Psoas muscle (tissue), 8 donors: ENCODE measurements around the gene EXOC2. TPM values are rescaled to one million over a fixed set of nuclear protein-coding genes. Genes with fewer than 3 reads are reported as not detected.

Source experiments
- ATAC-seq, 4 donors: fragments of 200-7000 bp; cut with Tn5 transposase; one replicate each; pipeline ENCODE4 v1.9.1; 2020; ENCODE audit warnings: moderate library complexity in 3 of 4, mild to moderate bottlenecking in 2 of 4
- DNase-seq, 2 donors: peaks; one replicate each; pipeline ENCODE4 v3.0.0-alpha.2; 2020
- H3K27ac ChIP-seq: fragments of 200-600 bp; one replicate; pipeline ENCODE4 v1.8.0; 2022
- H3K27me3 ChIP-seq, 3 donors: fragments of 200-600 bp in 1 of 3; one replicate each; pipeline versions ENCODE4 v1.6.1 to v1.8.0; 2013 to 2022; ENCODE audit warnings: low read length in 2 of 3, mild to moderate bottlenecking in 2 of 3, moderate library complexity in 1 of 3; ENCODE audit not compliant: insufficient read depth in 3 of 3
- H3K36me3 ChIP-seq, 2 donors: fragments of 200-600 bp in 1 of 2; one replicate each; pipeline versions ENCODE4 v1.6.1 to v1.8.0; 2013 to 2022; ENCODE audit warnings: low read depth in 1 of 2, mild to moderate bottlenecking in 1 of 2, moderate library complexity in 1 of 2; ENCODE audit not compliant: insufficient read depth in 1 of 2
- H3K4me1 ChIP-seq: fragments of 200-600 bp; one replicate; pipeline ENCODE4 v1.8.0; 2022
- H3K4me3 ChIP-seq: fragments of 200-600 bp; one replicate; pipeline ENCODE4 v1.8.0; 2022; ENCODE audit warnings: mild to moderate bottlenecking
- H3K9me3 ChIP-seq: fragments of 200-600 bp; one replicate; pipeline ENCODE4 v1.8.0; 2022
- WGBS, 3 donors: extraction: QIAGEN DNeasy Blood & Tissue Kit; methylation state at CpG; one replicate each; pipeline versions ENCODE4 v1.1.6 to v1.1.7; 2013; 5-methylcytosine and 5-hydroxymethylcytosine counted together
- intact Hi-C, 2 donors: fragments of 100-400 bp; cut with DNase I; formaldehyde crosslinking; loops; one replicate each; pipeline versions ENCODE4 v1.11.0 to v1.14.2; 2022
- polyA plus RNA-seq, 3 donors: library from polyadenylated mRNA; stranded (reverse); fragments of 200-250 nt; gene quantifications; one replicate each; pipeline ENCODE4 v1.2.3, GENCODE V29; 2013
- total RNA-seq, 4 donors: library from RNA; stranded (reverse); fragmentation: NEBNext Ultra II Directional in 2 of 4; extraction: Animal tissue kit (Norgen Biotek cat#: 25700) in 2 of 4; gene quantifications; one replicate each; pipeline versions ENCODE4 v1.2.1 to v1.2.4, GENCODE V29; 2021 to 2023
- TF ChIP-seq, protein P1 (sequence below): fragments of 200-600 bp; IDR thresholded peaks from one replicate; pipeline ENCODE4 v1.8.0; 2022; ENCODE audit warnings: antibody characterized with exemption
- donor health status: healthy with polysubstance abuse.
- donor health status: DM: no; HTN: no; CAD: no; lungs with moderate emphysema.
- donor health status: Bipolar disorder and iron deficiency.
- donor health status: healthy.
- donor health status: DM: yes; HTN: yes; CAD: no.
- donor health status: DM: no; HTN: no; CAD: no.
- donor health status: DM: no; HTN: no; CAD: no.
- donor health status: DM: yes; HTN: yes; CAD: no.

The EXOC2 gene
- total and polyA plus RNA-seq, 7 donors = 5.7 to 15.9 (median 8.0) TPM

DNA sequence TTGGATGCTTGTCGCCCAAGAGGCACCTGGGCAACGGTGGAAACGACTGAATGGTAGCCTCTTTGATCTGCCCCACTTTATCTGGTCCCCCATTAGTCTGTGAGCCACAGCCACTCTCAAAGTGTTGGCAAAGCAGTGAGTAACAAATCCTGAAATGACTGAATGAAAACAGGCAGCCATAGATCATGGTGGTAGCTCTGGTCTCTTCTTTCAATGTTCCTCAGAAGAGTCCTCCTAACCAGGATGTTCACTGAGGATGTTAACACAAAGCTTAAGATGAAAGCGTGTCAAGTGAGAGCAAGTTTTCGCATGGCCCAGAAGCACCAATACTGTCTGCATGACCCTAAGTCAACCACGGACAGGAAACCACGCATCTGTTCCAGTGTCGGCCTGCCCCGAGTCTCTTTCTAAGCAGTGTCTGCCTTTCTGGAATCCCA, 194.1 kb downstream of the EXOC2 start:
- H3K27me3 ChIP-seq = no peaks in the 10 kb centered on the region
- no peaks in the 10 kb centered on the region for H3K4me1 ChIP-seq
- ATAC-seq (no peak), DNase-seq (no peak)
- no peaks in the 10 kb centered on the region for H3K9me3 ChIP-seq
- no peak overlapping the region for H3K4me3 ChIP-seq
- TF ChIP-seq, protein P1, sequence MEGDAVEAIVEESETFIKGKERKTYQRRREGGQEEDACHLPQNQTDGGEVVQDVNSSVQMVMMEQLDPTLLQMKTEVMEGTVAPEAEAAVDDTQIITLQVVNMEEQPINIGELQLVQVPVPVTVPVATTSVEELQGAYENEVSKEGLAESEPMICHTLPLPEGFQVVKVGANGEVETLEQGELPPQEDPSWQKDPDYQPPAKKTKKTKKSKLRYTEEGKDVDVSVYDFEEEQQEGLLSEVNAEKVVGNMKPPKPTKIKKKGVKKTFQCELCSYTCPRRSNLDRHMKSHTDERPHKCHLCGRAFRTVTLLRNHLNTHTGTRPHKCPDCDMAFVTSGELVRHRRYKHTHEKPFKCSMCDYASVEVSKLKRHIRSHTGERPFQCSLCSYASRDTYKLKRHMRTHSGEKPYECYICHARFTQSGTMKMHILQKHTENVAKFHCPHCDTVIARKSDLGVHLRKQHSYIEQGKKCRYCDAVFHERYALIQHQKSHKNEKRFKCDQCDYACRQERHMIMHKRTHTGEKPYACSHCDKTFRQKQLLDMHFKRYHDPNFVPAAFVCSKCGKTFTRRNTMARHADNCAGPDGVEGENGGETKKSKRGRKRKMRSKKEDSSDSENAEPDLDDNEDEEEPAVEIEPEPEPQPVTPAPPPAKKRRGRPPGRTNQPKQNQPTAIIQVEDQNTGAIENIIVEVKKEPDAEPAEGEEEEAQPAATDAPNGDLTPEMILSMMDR = no peak
- H3K36me3 ChIP-seq = peaks cover 0 to 27% of the 10 kb centered on the region in 2 donors
- intact Hi-C loops = no loop called here
- WGBS, 3 donors = 90 to 94% (median 92%) methylated on average over 9 of the region's 9 CpGs
- no peak overlapping the region for H3K27ac ChIP-seq

DNA sequence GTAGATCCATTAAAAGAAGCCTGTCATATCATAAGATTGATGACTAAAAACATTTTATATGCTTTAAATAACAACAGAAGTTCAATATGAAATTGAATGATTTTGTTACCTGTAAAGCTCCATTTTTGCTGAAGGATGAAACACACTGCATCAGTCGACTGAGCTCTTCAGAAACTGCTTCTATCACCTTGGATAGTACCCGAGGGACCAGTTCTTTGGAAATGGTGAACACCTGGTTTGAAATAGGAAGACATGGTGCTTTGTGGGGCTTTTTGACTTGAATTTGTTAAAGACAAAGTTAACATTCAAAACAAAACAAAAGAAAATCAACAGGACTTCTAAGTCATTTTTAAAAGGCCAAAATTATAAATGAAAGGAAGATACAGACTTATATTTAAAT, 195.7 kb downstream of the EXOC2 start:
- DNase-seq (no peak), ATAC-seq (no peak)
- Histone ChIP-seq H3K4me1 (no peaks in the 10 kb centered on the region), H3K9me3 (no peaks in the 10 kb centered on the region), H3K27ac (no peak overlapping the region), H3K4me3 (no peak overlapping the region), H3K27me3 (no peaks in the 10 kb centered on the region), H3K36me3 (peaks cover 0 to 27% of the 10 kb centered on the region in 2 donors)
- intact Hi-C loops = no loop called here
- whole genome bisulfite sequencing, 3 donors = 90 to 93% (median 91%) methylated on average over 2 of the region's 2 CpGs
- TF ChIP-seq, protein P1 = no peak

DNA sequence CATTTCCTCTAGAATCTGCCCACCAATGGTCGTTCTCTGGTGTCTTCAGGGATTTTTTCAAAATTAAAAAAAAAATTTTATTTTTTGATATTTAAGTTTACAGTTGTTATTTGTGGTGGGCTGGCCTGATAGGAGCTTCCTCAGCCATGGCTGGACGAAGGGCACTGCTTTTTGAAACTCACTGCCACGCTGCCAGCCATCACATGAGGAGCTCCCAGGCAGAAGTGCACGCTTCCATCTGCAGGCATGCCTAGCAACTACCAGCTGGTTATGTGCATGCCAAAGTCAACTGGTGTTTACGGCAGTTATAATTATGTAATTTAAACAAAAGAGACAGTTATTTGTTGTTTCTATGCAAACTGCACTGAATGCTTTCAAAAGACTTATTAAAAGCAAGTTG, 196.3 kb downstream of the EXOC2 start:
- 87 to 94% (median 91%) methylated on average over 5 of the region's 5 CpGs for WGBS, 3 donors

DNA sequence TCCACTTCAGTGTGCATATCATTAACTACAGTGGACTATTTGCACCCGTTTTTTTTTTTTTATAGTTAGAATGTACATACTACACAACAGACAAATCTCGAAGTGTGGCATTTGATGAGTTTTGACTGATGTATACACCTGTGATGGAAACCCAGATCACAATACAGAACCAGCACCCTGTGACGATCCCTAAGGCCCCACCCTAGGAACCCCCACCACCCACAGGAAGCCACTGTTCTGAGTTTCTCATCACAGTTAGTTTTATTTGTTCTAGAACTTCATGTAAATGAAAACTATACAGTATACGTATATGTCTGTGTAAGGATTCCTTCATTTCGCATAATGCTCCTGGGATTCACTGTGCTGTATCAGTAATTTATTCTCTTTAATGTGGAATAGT, 198.5 kb downstream of the EXOC2 start:
- intact Hi-C loops = no loop called here
- Histone ChIP-seq H3K27me3 (no peaks in the 10 kb centered on the region), H3K27ac (no peak overlapping the region), H3K4me1 (no peaks in the 10 kb centered on the region), H3K4me3 (no peak overlapping the region), H3K9me3 (no peaks in the 10 kb centered on the region), H3K36me3 (peaks cover 0 to 48% of the 10 kb centered on the region in 2 donors)
- 94 to 96% (median 94%) methylated on average over 5 of the region's 5 CpGs for WGBS, 3 donors
- DNase-seq (no peak), ATAC-seq (no peak)
- TF ChIP-seq, protein P1 = no peak

More for the DNA sequence above, 196.3 kb downstream of the EXOC2 start:
- Histone ChIP-seq H3K4me3 (no peak overlapping the region), H3K4me1 (no peaks in the 10 kb centered on the region), H3K9me3 (no peaks in the 10 kb centered on the region), H3K27me3 (no peaks in the 10 kb centered on the region), H3K27ac (no peak overlapping the region), H3K36me3 (peaks cover 0 to 27% of the 10 kb centered on the region in 2 donors)
- TF ChIP-seq, protein P1 = no peak
- intact Hi-C loops = no loop called here
- DNase-seq = no peak
- no peak for ATAC-seq

DNA sequence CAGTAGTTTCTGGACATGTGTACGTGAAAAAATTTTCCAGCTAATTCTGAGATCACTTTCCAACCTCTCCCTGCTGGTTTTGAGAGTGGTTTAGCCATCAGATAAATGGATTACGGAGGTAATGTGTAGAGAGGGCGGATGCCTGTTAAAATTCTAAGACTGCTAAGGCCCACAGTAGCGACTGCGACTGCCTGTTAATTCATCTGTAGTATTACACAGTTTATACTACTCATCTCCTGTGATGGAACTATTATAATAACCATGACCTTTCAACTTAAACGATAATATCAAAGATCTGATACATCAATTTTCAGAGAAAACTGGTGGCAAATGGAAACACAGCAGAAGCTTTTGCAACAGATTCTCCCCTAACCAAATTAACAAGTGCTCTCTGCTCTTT, 199.1 kb downstream of the EXOC2 start:
- H3K27me3 ChIP-seq = no peaks in the 10 kb centered on the region
- H3K4me1 ChIP-seq = no peaks in the 10 kb centered on the region
- no peak overlapping the region for H3K4me3 ChIP-seq
- no peak for DNase-seq
- no peak overlapping the region for H3K27ac ChIP-seq
- intact Hi-C loops = no loop called here
- ATAC-seq = no peak
- H3K36me3 ChIP-seq = peaks cover 0 to 52% of the 10 kb centered on the region in 2 donors
- H3K9me3 ChIP-seq = no peaks in the 10 kb centered on the region
- 79 to 89% (median 80%) methylated on average over 6 of the region's 6 CpGs for WGBS, 3 donors
- TF ChIP-seq, protein P1 = no peak
